MM.1S (cell line): ENCODE results near the gene EN1.

Experiments used
- EZH2 ChIP-seq: fragments of 300-600 bp; sonication (generic); optimal IDR thresholded peaks from 2 replicates; pipeline ENCODE3; 2017; ENCODE audit warnings: low read depth, mild to moderate bottlenecking, antibody characterized with exemption, low read length, mixed read lengths
- EZH2phosphoT487 ChIP-seq: fragments of 300-600 bp; sonication (generic); IDR thresholded peaks from 2 replicates; pipeline ENCODE4 v1.6.1; 2018; ENCODE audit warnings: antibody characterized with exemption, low read length
- TF ChIP-seq, protein P1 (sequence below): fragments of 300-600 bp; sonication (generic); IDR thresholded peaks from 2 replicates; pipeline ENCODE4 v1.5.1; 2016; ENCODE audit warnings: antibody characterized with exemption, low read length, mixed read lengths

DNA sequence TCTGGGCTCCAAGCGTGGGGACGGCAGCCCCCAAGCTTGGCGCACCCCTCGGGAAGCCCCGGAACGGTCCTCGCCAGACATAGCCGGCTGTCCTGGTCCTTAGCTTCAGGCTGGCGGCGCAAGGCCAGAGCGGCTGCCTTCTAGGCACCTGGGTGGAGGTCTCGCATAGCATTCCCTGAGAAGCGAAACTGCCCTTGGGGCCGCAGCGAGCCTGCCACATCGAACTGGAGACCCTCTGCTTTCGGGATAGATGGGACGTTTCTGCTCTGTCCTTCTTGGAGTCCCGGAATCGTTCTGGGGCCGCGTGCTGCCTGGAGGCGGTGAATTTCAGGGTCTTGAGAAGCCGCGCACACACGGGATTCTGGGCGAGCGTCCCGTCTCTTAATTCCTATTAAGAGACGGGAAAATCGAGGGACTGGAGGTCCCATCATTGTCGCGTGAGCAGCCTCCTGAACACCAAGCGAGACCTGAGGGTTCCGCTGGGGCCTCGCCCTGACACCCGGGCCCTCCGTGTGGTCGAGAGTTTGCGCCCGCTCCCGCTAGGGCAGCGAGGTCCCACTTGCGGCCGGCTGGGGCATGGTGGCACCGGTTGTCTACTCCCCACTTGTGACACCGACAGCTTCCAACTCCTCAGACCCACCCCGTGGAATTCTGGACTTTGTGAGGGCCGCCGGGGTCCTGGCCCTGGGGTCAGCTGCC, 9.7 kb upstream of the EN1 start:
- TF ChIP-seq, protein P1, sequence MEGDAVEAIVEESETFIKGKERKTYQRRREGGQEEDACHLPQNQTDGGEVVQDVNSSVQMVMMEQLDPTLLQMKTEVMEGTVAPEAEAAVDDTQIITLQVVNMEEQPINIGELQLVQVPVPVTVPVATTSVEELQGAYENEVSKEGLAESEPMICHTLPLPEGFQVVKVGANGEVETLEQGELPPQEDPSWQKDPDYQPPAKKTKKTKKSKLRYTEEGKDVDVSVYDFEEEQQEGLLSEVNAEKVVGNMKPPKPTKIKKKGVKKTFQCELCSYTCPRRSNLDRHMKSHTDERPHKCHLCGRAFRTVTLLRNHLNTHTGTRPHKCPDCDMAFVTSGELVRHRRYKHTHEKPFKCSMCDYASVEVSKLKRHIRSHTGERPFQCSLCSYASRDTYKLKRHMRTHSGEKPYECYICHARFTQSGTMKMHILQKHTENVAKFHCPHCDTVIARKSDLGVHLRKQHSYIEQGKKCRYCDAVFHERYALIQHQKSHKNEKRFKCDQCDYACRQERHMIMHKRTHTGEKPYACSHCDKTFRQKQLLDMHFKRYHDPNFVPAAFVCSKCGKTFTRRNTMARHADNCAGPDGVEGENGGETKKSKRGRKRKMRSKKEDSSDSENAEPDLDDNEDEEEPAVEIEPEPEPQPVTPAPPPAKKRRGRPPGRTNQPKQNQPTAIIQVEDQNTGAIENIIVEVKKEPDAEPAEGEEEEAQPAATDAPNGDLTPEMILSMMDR = no peak
- TF ChIP-seq EZH2 = no peak
- no peak for TF ChIP-seq EZH2phosphoT487
